ENCODE results near the gene LCORL.
A peak's percentile ranks its signal among the peaks of the same experiment; 100 is the strongest.
"Not testable (repeated sequence)": the region's sequence is repeated elsewhere in the genome, so short reads cannot be mapped to it uniquely, and the experiment has no call there.

The LCORL gene

DNA sequence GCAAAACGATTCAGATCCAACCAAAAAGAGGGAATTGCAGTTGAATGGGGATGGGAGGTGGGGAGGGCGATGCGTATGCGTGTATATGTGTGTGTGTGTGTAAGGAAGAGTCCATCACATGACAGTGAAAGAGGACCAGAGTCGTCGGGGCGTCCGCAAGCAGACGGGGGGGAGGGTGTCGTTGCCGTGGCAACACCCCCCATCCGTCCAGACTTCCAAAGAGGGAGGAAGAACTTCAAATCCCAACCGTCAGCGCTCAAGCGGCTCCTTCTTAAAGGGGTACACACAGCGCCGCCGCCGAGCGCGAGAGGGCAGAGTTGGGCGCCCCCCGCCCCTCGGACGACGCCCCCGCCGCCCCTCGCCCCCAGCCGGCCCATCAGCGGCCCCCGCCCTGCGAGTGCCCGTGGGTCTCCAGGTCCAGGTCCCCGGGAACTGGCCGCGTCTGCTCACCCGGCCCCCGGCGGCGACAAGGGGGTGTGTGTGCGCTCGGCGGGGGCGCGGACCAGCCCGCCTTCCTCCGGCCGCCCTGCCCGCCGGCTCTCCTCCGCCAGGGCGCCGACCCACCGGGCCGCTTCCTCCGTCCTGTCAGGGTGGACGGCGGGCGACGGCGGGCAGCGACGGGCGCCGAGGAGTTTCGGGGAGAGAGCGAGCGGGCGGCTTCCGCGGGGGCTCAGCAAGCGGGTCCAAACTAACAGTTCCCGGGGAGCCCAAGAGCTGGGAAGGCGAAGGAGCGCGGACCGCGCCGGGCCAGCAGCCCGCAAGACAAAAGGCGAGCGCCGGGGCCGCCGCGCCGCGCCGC is 685 bp downstream of the LCORL start:
- DNase-seq (ENCODE audit: insufficient read length, low spot score) (peak; percentile 62), FAIRE-seq (no peak)

DNA sequence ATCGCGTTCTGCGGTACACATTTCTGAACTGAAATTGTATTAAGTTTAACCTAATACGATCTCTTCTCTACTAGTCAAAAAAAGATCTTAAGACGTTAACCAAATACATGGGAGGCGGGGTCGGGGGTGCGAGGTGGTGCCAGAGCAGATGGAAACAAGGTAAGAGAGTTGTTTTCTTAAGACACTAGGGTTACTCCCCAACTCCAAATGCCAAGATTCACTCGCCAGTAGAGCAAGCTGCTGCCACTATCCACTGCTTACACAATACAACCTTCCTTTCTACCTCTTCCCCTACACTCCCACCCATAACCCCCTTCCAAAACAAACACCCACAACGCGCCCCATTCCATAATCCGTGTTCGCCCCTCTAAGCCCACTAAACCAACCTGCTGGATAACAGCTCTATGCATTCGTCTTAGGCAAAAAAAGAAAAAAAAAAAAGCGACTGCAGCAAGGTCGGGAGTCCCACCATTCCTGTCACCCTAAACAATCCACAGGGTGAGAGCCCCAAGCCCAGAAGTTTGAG is 1.3 kb downstream of the LCORL start:
- FAIRE-seq = no peak
- DNase-seq (ENCODE audit: insufficient read length, low spot score) = peak; percentile 8

DNA sequence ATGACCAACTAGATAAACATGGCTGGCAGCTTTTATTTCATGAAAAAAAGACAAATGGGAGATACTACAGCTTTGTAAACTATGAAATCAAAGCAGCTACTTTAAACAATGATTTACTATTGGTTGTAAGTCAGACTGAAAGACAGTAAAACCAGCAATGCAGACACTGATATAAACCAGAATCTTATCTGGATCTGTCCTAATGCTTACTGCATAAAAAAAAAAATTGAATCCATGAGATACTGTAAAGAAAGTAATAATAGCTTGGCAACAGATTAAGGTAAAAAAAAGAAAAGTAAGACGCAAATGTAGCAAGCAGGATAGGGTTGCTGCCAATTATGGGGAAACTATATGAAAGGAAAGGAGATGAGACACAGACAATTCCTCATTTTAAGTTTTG is 7.3 kb downstream of the LCORL start:
- FAIRE-seq (no peak), DNase-seq (ENCODE audit: insufficient read length, low spot score) (no peak)

DNA sequence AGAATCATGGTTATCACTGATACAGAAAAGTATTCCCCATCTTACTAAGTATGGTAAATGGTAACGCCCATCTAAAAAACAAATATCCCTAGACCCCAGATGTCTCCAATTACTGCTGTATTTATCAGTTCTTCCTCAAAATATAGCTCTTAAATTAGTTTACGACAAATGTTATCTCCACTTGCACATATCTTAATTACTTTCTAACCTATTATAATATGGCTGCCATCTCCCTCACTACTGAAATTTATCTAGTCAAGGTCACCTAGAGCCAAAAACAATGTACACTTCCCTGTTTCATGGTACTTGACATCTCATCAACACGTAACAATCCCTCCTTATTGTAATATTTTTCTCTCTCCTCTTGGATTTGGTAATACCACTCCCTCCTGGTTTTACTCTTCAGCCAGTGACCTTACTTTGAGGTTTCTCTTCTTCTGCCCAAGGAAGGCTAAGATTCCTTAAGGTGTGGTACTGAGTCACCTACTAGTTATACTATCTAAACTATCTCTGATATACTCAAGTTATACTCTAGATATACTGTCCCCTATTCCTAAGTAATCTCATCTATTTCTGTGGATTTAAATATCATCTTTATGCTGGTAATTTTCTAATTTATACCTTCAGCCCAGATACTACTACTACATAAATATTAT is 8.6 kb downstream of the LCORL start:
- DNase-seq (ENCODE audit: insufficient read length, low spot score) (no peak), FAIRE-seq (no peak)

DNA sequence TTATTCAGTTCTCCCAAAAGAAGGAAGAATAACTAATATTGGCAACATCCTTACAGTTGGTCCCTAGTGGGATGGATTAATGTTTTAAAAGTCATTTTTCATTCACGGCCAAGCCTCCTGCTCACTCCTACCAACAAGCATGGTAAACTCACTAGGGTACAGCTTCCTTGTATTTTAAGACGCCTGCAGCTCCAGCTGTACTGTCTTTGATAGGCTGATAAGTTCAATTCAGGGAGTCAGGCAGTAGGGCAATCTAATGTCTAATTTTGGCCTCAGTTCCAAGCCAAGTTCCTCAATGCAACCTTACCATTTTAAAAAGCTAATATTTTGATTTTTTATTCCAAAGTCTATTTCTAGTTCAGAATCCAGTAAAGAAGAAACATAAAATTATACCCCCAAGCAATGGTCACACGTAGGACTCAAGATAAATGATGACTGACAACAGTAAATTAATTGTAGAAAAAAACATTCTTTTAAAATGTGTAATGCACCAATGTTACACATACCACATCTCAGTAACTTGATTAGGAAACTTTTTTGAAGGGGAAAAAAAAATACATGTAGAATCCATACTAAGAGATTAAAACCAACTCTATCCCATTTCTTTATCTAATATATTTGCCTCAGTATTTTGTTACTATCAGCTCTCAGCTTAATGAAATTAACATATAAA is 9.3 kb downstream of the LCORL start:
- DNase-seq (ENCODE audit: insufficient read length, low spot score) = no peak
- no peak for FAIRE-seq

DNA sequence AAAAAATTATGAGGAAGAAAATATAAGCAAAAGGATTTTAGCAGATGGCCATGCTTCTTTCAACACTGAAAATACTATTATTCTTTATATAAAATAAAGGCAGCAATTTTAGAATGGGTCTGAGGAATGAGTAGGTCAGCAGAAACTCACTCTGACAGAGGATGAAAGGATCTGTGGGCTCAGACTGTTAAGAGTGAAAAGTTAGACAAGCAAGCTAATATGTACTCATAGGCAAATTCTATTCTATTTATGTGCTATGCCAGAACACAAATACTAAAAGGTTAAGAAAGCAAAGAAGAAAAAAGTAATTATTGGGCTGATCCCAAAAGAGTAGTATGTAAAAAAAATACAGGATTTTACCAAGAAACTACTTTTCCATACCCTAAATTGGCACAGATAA is 13.9 kb downstream of the LCORL start:
- FAIRE-seq = no peak
- no peak for DNase-seq (ENCODE audit: insufficient read length, low spot score)

DNA sequence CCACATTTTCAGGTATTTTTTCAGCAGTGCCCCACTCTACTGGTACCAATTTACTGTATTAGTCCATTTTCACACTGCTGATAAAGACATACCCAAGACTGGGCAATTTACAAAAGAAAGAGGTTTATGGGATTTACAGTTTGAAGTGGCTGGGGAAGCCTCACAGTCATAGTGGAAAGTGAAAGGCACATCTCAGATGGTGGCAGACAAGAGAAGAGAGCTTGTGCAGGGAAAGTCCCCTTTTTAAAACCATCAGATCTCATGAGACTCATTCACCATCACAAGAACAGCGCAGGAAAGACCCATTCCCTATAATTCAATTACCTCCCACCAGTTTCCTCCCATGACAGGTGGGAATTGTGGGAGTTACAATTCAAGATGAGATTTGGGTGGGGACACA is 15.1 kb downstream of the LCORL start:
- DNase-seq (ENCODE audit: insufficient read length, low spot score); FAIRE-seq: not testable (repeated sequence)

DNA sequence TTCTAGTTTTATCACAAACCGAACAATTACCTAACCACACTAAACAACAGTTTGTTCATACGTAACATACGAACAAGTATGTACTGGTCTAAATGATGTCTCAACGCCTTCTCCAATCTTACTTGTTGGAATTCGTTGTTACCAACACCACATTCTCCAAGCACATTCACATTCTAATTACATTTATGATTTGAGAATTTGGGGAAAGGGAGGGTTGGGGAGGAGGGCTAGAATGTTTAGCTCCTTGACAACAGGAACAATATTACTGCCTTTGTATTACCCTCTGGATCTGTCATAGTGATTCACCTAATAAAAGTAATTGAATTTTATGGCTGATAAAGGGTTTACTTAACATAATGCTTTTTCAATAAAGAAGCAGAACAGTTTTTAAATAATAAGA is 24.4 kb downstream of the LCORL start:
- FAIRE-seq (no peak), DNase-seq (ENCODE audit: insufficient read length, low spot score) (no peak)

DNA sequence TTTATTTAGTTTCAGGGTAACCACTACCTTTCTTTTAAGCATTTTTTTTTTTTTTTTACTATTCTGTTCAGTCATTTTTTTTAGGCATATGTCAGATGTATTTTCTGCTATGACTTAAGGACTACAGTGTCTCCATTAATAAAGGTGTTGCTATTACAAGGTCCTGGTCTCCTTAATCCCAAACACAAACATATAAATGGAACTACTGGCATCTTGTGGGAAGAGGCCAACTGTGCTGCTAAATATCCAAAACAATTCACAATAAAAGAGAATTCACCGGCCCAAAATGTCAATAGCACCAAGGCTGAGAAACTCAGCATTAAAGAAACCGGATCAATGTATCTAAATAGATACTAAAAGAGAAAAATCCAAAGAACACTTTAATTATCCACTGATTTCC is 26.4 kb downstream of the LCORL start:
- FAIRE-seq = no peak

DNA sequence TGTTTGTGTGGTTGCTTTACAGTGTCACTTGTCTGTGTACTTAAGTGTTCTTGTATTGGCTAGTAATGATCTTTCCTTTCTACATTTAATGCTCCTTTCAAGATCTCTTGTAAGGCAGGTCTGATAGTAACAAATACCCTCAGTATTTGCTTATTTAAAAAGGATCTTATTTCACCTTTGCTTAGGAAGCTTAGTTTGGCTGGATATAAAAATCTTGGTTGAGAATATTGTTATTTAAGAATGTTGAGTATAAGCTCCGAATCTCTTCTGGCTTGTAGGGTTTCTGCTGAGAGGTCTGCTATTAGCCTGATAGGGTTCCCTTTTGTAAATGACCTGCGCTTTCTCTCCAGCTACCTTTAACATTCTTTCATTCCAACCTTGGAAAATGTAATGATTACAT is 35.7 kb downstream of the LCORL start:
- DNase-seq (ENCODE audit: insufficient read length, low spot score) (no peak), FAIRE-seq (no peak)

More for the DNA sequence above, 26.4 kb downstream of the LCORL start:
- DNase-seq (ENCODE audit: insufficient read length, low spot score) = no peak

DNA sequence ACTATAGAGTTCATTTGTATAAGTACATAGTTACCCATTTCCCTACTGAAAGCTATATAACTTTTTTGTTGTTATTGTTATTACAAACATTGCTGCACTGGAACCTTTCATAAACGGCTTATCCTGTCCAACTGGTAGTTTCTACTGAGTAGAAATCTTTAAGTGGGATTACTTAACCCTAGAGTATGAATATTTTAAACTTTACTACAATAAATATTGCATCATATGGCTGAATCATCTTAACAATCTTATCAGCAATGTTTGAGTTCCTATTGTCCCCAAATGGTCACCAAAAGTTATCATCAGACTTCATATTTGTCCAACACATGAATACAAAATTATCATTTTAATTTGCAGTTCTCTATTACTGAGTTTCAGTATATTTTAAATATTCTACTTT is 40.5 kb downstream of the LCORL start:
- no peak for DNase-seq (ENCODE audit: insufficient read length, low spot score)
- no peak for FAIRE-seq

DNA sequence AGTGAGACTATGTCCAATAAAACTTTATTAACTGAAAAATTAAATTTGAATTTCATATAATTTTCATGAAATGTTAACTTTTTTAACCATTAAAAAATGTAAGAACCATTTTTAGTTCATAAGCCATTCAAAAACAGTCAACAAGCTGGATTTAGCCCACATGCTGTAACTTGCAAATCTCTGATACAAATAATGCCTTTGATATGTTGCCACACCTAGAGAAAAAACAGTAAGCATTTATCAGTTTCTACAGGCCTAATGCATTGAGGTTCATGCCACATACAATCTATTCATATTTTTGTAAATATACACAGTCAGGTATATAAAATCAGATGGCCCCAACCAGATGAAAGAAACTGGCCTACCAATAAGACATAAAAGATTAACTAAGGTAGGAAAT is 52.8 kb downstream of the LCORL start:
- DNase-seq (ENCODE audit: insufficient read length, low spot score) (no peak), FAIRE-seq (no peak)

DNA sequence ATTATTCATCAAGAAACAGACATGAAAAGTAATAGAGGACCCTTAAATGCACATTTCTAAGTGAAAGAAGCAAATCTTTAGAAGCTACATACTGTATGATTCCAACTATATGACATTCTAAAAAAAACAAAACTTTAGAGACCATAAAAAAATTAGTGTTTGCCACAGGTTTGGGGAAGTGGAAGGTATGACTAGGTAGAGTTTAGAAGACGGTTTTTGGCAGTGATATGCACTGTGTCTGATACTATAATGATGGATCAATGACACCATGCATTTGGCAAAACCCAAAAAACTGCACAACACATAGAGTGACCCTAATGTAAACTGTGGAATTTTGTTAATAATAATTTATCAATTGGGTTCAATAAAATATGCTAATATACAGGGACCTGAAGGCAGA is 54.5 kb downstream of the LCORL start:
- no peak for DNase-seq (ENCODE audit: insufficient read length, low spot score)
- no peak for FAIRE-seq

DNA sequence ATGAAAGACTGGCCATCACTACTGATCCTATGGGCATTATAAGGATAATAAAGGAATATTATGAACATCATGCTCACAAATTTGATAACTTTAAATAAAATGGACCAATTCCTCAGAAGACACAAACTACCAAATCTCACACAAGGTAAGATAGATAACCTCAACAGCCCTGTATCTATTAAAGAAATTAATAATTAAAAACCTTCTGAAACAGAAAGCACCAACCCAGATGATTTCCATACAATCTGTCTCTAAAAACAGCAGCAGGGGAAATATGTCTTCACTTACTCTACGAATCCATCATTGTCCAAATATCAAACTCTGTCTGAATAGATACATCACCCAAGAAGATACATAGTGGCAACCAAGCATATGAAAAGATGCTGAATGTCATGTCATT is 55.2 kb downstream of the LCORL start:
- DNase-seq (ENCODE audit: insufficient read length, low spot score) (no peak), FAIRE-seq (no peak)

DNA sequence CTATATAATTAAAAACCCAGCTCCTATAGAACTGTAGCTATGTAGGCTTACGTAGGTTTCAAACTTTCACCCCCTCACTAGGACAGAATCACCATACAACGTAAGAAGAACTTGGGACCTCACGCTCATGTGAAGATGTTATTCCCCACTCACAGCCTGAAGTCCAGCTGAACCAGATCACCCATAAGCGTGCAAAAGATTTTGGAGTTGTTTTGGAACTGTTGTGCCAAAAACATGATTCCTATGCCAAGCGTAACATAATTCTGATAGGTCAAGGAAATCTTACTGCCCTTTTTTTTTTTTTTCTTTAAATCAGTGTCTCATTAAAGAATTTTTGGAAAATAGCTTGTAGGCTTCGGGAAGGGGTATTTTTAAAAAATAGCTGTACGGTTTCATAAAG is 57.0 kb downstream of the LCORL start:
- no peak for FAIRE-seq

DNA sequence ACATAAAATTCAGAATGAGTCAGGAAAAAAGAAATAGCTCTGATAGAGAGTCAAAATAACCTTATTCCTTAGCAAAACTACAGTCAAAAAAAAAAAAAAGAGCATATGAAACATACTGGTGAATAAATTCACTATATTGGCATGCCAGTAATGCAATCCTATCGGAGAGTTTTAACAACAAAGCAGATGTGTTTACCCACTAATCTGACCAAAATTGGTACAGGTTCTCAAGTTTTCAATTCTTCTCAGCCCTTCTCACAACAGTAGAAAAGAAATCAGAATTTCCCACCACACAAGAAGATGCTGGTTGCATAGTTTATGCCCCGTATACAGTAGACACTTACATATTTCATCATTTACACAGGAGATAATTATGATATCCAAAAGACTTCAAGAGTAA is 59.4 kb downstream of the LCORL start:
- no peak for FAIRE-seq
- no peak for DNase-seq (ENCODE audit: insufficient read length, low spot score)

More for the DNA sequence above, 57.0 kb downstream of the LCORL start:
- DNase-seq (ENCODE audit: insufficient read length, low spot score) = no peak

DNA sequence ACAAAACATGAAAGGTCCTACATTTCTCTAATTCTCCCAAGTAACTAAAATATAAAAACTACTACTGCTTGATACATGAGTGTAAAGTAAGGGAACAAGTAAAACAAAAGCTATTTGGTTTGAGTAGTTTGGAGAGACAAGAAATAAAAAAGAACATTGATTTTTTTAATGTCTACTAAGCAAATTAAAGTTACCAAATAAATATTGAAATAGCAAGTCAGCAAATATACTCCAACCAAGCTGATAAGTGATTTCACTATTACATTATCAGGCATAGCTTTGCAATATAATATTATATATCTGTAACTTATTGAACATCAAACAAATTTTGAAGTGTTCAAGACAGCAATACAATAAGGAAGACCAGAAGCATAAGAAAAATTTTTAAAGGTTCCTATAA is 60.3 kb downstream of the LCORL start:
- FAIRE-seq (no peak), DNase-seq (ENCODE audit: insufficient read length, low spot score) (no peak)

DNA sequence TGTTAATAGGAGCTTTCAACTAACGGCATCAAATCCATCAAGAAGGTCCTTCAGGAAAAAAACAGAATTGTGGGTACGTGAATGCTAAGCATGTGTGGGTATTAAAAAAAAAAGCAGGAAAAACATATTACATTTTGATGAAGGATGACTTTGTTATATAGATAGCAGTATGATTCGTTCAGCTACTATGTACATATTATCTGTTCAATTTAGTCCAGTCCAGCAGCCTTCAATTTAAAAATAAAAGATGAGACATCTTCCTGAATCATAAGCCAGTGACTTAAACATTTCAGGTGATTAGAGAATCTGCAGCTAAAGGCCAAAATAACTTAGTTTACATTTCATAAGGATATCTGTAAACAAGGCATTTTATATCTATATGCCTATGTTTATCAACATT is 63.4 kb downstream of the LCORL start:
- no peak for FAIRE-seq

DNA sequence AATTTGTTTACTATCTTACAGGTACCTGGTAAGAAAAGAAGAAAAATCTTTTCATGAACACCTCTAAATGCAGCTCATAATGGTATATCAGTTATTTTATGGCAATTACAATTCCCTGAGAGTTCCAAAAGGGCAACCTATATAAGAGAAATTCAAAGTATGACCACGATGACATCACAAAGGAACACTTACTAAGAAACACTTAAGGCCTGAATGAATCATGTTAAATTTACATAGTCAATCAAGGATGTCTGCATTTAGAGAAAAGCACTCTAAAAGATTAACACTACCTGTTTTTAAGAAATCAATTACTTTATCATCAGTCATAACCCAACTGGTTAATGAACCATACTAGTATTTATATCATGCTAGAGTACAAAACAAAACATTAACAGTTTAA is 63.9 kb downstream of the LCORL start:
- DNase-seq (ENCODE audit: insufficient read length, low spot score) = no peak
- no peak for FAIRE-seq

More for the DNA sequence above, 63.4 kb downstream of the LCORL start:
- DNase-seq (ENCODE audit: insufficient read length, low spot score) = no peak

DNA sequence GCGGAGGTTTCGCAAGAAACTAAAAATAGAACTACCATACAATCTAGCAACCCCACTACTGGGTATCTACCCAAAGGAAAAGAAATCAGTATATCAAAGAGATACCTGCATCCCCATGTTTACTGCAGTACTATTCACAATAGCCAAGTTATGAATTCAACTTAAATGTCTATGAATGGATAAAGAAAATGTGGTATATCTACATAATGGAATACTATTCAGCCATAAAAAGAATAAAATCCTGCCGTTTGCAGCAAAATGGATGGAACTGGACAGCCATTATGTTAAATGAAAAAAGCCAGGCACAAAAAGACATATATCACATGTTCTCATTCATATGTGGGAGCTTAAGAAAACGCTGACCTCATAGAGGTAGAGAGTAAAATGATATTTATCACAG is 65.3 kb downstream of the LCORL start:
- FAIRE-seq = no peak
- no peak for DNase-seq (ENCODE audit: insufficient read length, low spot score)

DNA sequence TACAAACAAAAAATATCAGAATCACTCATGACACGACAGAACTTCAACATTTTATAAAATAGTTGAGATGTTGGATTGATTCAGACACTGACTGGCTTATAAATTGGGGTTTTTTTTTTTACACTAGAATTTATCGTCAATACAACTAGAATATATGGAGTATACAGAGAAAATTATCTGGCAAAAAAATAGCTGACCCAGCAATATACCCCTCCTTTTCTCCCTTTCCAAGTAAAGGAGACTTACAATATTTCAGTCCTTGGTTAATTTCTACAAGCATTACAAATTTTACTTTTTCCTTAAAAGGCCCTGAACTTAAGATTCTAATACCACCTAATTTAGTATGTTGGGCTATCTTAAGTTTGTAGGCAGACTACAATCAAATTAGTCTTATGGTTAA is 76.3 kb downstream of the LCORL start:
- FAIRE-seq = no peak
- no peak for DNase-seq (ENCODE audit: insufficient read length, low spot score)

DNA sequence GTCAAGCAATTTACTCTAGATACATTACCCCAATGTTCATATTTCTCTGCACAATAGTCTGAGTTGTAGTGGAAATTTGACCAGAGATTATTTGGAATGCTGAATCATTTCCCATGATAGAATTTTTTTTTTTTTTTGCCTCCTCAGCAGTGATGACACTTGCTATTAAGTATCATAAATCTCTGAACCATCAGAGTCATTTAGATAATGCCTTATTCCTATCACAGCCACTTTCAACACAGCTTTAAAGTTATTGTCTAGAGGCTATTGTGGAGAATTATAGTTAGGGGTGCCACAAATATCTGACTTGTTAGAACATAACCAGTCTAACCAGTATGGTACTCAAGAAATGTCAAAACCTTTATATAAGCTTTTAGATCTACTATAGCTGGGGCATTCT is 79.8 kb downstream of the LCORL start:
- FAIRE-seq (no peak), DNase-seq (ENCODE audit: insufficient read length, low spot score) (no peak)

All from HTR-8/SVneo (cell line).